Common myeloid progenitor, CD34-positive (primary cell): ENCODE measurements around the gene ADAM23.

Source experiments
- CTCF ChIA-PET: fragments of 350-600 bp; sonication (Branson Sonifier 250); formaldehyde crosslinking; loops from one replicate; lab custom pipeline; 2021; ENCODE audit warnings: antibody characterized with exemption; lab: Charles Lee
- POLR2A ChIA-PET: fragments of 350-600 bp; sonication (Branson Sonifier 250); formaldehyde crosslinking; loops from one replicate; lab custom pipeline; 2021; ENCODE audit warnings: antibody characterized with exemption; lab: Charles Lee
- DNase-seq, 3 donors: peaks; one replicate each; pipeline versions ENCODE4 v3.0.0 to v3.0.0-alpha.2; 2013
- H3K27ac ChIP-seq, 2 experiments: 1 replicate in 1 of 2; 2 replicates in 1 of 2; pipeline ENCODE4 v1.7.0; 2013; ENCODE audit warnings: inconsistent platforms in 2 of 2, low read length in 2 of 2, mild to moderate bottlenecking in 2 of 2, low read depth in 1 of 2, moderate library complexity in 1 of 2; ENCODE audit not compliant: severe bottlenecking in 2 of 2, insufficient read depth in 1 of 2, poor library complexity in 1 of 2
- H3K27me3 ChIP-seq, 5 experiments: replicated peaks in 2 of 5; 1 replicate in 3 of 5; 2 replicates in 2 of 5; pipeline versions ENCODE4 v1.6.1 to v1.7.0; 2013; ENCODE audit warnings: low read length in 4 of 5, mild to moderate bottlenecking in 2 of 5, moderate library complexity in 2 of 5, inconsistent platforms in 1 of 5; ENCODE audit not compliant: insufficient read depth in 5 of 5, control insufficient read depth in 4 of 5
- H3K36me3 ChIP-seq, 4 experiments: 1 replicate in 2 of 4; 2 replicates in 2 of 4; pipeline versions ENCODE4 v1.6.1 to v1.7.0; 2013; ENCODE audit warnings: low read length in 3 of 4, control low read depth in 1 of 4, mild to moderate bottlenecking in 1 of 4; ENCODE audit not compliant: control insufficient read depth in 4 of 4, insufficient read depth in 4 of 4
- H3K4me1 ChIP-seq, 4 experiments: 1 replicate in 3 of 4; 2 replicates in 1 of 4; pipeline versions ENCODE4 v1.6.1 to v1.7.1; 2013; ENCODE audit warnings: low read length in 3 of 4, mild to moderate bottlenecking in 3 of 4, control low read depth in 1 of 4, inconsistent platforms in 1 of 4, moderate library complexity in 1 of 4; ENCODE audit not compliant: control insufficient read depth in 4 of 4, insufficient read depth in 4 of 4; ENCODE audit errors: control extremely low read depth in 1 of 4
- H3K4me3 ChIP-seq, 7 experiments: 1 replicate in 4 of 7; 2 replicates in 3 of 7; pipeline versions ENCODE4 v1.5.1 to v1.7.0; 2013; ENCODE audit warnings: mild to moderate bottlenecking in 7 of 7, low read length in 6 of 7, moderate library complexity in 6 of 7, inconsistent platforms in 2 of 7, low read depth in 2 of 7, control low read depth in 1 of 7; ENCODE audit not compliant: insufficient read depth in 4 of 7, control insufficient read depth in 1 of 7; ENCODE audit errors: extremely low read depth in 1 of 7
- H3K9me3 ChIP-seq, 5 experiments: 1 replicate in 4 of 5; 2 replicates in 1 of 5; pipeline versions ENCODE4 v1.6.1 to v1.7.1; 2013; ENCODE audit warnings: low read length in 4 of 5, mild to moderate bottlenecking in 2 of 5, inconsistent platforms in 1 of 5, low read depth in 1 of 5, moderate library complexity in 1 of 5; ENCODE audit not compliant: control insufficient read depth in 4 of 5, insufficient read depth in 2 of 5; ENCODE audit errors: control extremely low read depth in 1 of 5
- WGBS: methylation state at CpG from one replicate; pipeline ENCODE4 v1.1.5; 2013; ENCODE audit not compliant: insufficient coverage; 5-methylcytosine and 5-hydroxymethylcytosine counted together

The ADAM23 gene

DNA sequence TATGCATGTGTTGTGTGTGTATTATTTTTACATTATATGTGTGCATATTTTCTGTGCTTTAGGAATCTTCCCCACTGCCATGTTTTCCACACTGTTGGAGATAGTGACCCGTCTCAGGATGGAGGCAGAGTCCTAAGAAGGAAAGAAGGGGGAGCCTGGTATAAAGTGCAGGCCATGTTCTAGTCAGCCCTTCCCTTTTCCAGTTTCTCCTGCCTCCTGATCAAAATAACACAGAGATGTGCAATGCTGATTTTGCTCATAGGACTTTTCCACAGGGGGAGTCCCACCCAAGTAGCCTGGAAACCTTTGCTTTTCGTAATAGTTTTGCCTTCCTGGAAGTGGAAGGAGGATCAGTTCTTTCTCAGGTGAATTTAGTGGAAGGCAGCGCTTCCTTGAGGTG, 126.1 kb downstream of the ADAM23 start:
- ChIA-PET POLR2A (no interaction called here), CTCF (no interaction called here)
- H3K27ac ChIP-seq: no peak overlapping the region
- H3K4me3 ChIP-seq: no peak overlapping the region
- DNase-seq: no peak
- H3K27me3 ChIP-seq: no peaks in the 10 kb centered on the region
- no peaks in the 10 kb centered on the region for H3K4me1 ChIP-seq
- no peaks in the 10 kb centered on the region for H3K9me3 ChIP-seq
- WGBS: no CpG with 5 or more reads among the region's 3 CpGs
- H3K36me3 ChIP-seq: no peaks in the 10 kb centered on the region

DNA sequence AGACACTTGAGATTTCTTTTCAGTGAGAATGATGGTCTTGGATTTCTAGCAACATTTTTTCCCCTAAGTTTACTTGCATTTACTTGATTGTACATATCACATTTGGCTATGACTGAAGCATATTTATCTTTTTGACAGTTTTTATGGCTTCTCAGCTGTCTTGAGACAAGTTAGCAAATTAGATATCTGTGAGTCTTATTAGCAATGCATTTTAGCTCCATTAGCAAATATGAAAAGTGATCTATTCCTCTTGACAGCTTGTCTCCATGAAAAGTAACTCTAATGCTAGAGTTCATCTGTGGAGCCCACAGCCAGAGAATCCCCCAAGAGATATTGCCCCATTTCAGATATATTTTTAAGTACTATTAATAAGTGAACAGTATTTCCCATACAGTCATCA, 126.9 kb downstream of the ADAM23 start:
- no peak overlapping the region for H3K27ac ChIP-seq
- H3K36me3 ChIP-seq: no peaks in the 10 kb centered on the region
- no peaks in the 10 kb centered on the region for H3K4me1 ChIP-seq
- H3K4me3 ChIP-seq: no peak overlapping the region
- no peak for DNase-seq
- no peaks in the 10 kb centered on the region for H3K9me3 ChIP-seq
- H3K27me3 ChIP-seq: no peaks in the 10 kb centered on the region
- ChIA-PET CTCF (interaction anchor here (1.2 to 1.4 kb wide), 2 partner anchors 12 to 13 kb away, joined by 3 read pairs; no protein-coding TSS in a partner anchor), POLR2A (no interaction called here)

DNA sequence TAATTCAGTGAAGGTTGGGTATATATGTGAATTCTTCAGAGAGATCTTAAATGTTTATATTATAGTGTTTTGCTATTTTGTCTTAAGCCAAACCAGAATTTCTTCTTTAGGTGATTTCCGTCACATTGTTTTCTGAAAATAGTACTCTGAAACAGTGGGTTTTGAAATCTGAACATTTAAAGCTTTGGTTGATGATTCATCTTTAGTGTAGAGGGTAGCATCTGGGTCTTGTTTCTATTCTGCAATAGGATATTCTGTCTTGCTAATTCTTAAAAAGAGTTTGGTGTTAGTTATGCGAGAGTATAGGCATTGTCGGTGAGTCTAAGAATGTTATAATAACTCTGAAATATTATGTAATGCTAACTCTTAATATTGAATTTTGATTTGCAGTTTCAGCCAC, 129.4 kb downstream of the ADAM23 start:
- ChIA-PET POLR2A (no interaction called here), CTCF (no interaction called here)
- Histone ChIP-seq H3K4me1 (no peaks in the 10 kb centered on the region), H3K27me3 (no peaks in the 10 kb centered on the region), H3K9me3 (no peaks in the 10 kb centered on the region), H3K36me3 (no peaks in the 10 kb centered on the region), H3K4me3 (no peak overlapping the region), H3K27ac (no peak overlapping the region)
- no peak for DNase-seq
- 92% methylated on average over 1 of the region's 3 CpGs for WGBS

DNA sequence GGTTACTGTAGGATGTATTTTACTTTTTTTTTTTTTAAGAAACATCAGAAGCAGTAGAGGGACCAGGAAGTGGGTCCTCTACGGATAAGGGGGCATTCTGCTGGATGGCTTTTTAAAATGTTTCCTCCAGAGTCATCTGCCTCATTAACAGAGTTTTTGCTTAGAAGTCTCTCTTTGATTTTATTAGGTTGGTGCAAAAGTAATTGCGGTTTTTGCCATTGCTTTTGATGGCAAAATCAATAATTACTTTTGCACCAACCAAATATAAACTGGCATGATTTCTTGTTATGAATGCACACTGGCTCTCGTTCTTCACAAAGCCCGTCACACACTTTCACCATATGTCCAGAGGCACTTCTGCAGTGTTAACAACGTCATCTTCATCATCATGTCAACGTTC, 130.5 kb downstream of the ADAM23 start:
- Histone ChIP-seq H3K36me3 (no peaks in the 10 kb centered on the region), H3K27ac (no peak overlapping the region), H3K4me3 (no peak overlapping the region), H3K9me3 (no peaks in the 10 kb centered on the region), H3K27me3 (no peaks in the 10 kb centered on the region), H3K4me1 (no peaks in the 10 kb centered on the region)
- no peak for DNase-seq
- CTCF ChIA-PET: no interaction called here
- POLR2A ChIA-PET: no interaction called here
- 100% methylated on average over 4 of the region's 6 CpGs for WGBS

DNA sequence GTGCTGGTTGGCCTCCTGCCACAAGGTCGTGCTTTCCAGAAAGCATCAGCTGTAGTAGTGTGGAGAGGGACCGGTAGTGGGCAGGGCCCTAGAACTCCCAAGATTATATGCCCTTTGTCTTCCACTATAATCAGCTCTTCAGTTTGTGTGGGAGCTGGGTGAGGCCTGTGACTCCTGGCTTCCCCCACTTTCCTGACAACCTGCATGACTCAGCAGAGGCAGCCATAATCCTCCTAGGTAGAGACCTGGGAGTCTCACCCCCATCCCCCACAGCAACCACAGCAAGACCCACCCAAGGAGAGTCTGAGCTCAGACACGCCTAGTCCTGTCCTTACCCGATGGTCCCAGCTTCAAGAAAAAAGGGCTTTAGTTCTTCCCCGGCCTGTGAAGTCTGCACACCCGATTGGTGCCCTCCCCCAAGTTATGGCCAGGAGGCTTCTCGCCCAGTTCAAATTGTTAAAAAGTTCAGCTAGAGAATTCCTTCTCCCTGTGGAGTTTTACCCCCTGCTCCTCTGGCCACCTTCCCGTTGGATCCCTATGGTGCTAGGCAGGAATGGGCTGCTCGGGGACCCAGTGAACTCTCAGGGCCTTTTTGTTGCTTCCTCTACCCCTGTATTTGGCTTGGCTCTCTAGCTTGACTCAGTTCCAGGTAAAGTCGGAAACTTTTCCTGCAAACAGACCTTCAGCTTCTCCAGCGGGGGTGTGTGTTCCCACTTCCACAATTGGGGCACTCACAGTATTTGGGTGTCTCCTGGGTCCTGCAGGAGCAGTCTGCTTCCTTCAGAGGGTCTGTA, 141.2 kb downstream of the ADAM23 start:
- Histone ChIP-seq H3K27me3 (no peaks in the 10 kb centered on the region), H3K27ac (no peak overlapping the region), H3K4me1 (no peaks in the 10 kb centered on the region), H3K9me3 (no peaks in the 10 kb centered on the region), H3K4me3 (no peak overlapping the region), H3K36me3 (no peaks in the 10 kb centered on the region)
- ChIA-PET POLR2A (no interaction called here), CTCF (interaction anchor here (1.3 kb wide), 1 partner anchor 24 kb away, joined by 3 read pairs; no protein-coding TSS in a partner anchor)
- no peak for DNase-seq
- 97% methylated on average over 8 of the region's 11 CpGs for WGBS

DNA sequence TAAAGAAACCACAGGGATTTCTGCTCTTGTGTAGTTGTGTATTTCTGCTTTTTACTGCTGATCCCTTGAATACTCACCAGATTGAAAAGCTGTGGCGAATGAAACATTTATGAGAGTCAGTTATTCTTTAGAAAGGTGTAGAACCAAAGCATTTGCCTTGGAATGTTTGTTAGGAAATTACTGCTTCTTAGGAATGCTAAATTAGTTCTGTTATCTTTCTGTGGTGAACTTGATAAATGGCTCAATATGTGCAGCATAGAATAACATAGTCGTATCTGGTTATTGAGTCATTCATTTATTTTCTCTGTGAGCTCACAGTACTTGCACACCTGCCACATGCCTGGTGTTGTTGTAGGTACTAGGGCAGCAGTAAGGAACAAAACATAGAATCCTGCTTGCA, 142.0 kb downstream of the ADAM23 start:
- no peaks in the 10 kb centered on the region for H3K27me3 ChIP-seq
- no peaks in the 10 kb centered on the region for H3K36me3 ChIP-seq
- no peak for DNase-seq
- H3K9me3 ChIP-seq: no peaks in the 10 kb centered on the region
- WGBS: 100% methylated on average over 1 of the region's 2 CpGs
- ChIA-PET POLR2A (no interaction called here), CTCF (interaction anchor here (1.3 kb wide), 1 partner anchor 25 kb away, joined by 3 read pairs; no protein-coding TSS in a partner anchor)
- H3K4me3 ChIP-seq: no peak overlapping the region
- H3K4me1 ChIP-seq: no peaks in the 10 kb centered on the region
- no peak overlapping the region for H3K27ac ChIP-seq

DNA sequence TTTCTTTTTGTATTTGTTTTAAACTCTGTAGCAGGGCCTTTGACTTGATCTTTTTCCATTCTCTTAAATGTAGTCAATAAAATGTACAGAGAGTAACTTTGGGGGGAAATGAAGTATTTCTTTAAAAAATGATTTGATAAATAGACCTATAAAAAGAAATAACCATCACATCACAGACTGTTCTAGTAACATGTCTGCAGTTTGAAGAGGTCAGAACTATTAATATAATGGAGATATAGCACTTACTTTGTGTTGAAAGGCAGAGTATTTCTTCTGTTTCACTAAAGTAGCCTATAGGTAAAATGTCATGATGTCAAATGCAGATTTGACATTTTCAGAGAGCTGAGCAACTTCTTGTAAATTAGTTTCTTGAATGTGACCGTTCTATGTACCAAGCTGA, 143.3 kb downstream of the ADAM23 start:
- CTCF ChIA-PET: no interaction called here
- POLR2A ChIA-PET: interaction anchor here (0.5 kb wide), 1 partner anchor 365 kb away, joined by 7 read pairs; no protein-coding TSS in a partner anchor
- H3K4me1 ChIP-seq: no peaks in the 10 kb centered on the region
- DNase-seq: no peak
- no peaks in the 10 kb centered on the region for H3K9me3 ChIP-seq
- no peaks in the 10 kb centered on the region for H3K27me3 ChIP-seq
- no peak overlapping the region for H3K4me3 ChIP-seq
- no peaks in the 10 kb centered on the region for H3K36me3 ChIP-seq
- no peak overlapping the region for H3K27ac ChIP-seq
- WGBS: no CpG with 5 or more reads among the region's 1 CpG
